Upper lobe of left lung (tissue), 4 donors: ENCODE results near the gene ERN2.

Experiments used
- CTCF ChIP-seq, 6 experiments: fragments of 450-650 bp in 4 of 6; fragments of 200-600 bp in 2 of 6; sonication (generic) in 2 of 6; IDR thresholded peaks; one replicate each; pipeline ENCODE4 v1.5.1; 2016 to 2019; ENCODE audit warnings: antibody characterized with exemption in 6 of 6
- POLR2A ChIP-seq, 4 donors: fragments of 450-650 bp; IDR thresholded peaks; one replicate each; pipeline ENCODE4 v1.5.1; 2016 to 2017; ENCODE audit warnings: antibody characterized with exemption in 4 of 4, mild to moderate bottlenecking in 2 of 4
- POLR2AphosphoS5 ChIP-seq, 2 donors: sonication (generic); formaldehyde crosslinking; IDR thresholded peaks; one replicate each; pipeline ENCODE4 v1.5.1; 2017; ENCODE audit warnings: antibody characterized with exemption in 2 of 2

- TF ChIP-seq CTCF (IDR thresholded peaks at IDR 0.05): no peak
- TF ChIP-seq POLR2AphosphoS5 (IDR thresholded peaks at IDR 0.05): no peak
- TF ChIP-seq POLR2A (IDR thresholded peaks at IDR 0.05): no peak
These were observed 21.3 kb upstream of the ERN2 start for GRCh38 chr16:23734176-23734893.
